ENCODE results near the gene EXD3. TPM values are rescaled to one million over a fixed set of nuclear protein-coding genes. Genes with fewer than 3 reads are reported as not detected.
A peak's percentile ranks its signal among the peaks of the same experiment; 100 is the strongest.

The EXD3 gene
- total and polyA plus RNA-seq, 9 of the 15 experiments (the other 6 are each of a cell fraction or from before 2014, with no cell fraction given), result 0.29 to 12.5 (median 3.9) TPM

DNA sequence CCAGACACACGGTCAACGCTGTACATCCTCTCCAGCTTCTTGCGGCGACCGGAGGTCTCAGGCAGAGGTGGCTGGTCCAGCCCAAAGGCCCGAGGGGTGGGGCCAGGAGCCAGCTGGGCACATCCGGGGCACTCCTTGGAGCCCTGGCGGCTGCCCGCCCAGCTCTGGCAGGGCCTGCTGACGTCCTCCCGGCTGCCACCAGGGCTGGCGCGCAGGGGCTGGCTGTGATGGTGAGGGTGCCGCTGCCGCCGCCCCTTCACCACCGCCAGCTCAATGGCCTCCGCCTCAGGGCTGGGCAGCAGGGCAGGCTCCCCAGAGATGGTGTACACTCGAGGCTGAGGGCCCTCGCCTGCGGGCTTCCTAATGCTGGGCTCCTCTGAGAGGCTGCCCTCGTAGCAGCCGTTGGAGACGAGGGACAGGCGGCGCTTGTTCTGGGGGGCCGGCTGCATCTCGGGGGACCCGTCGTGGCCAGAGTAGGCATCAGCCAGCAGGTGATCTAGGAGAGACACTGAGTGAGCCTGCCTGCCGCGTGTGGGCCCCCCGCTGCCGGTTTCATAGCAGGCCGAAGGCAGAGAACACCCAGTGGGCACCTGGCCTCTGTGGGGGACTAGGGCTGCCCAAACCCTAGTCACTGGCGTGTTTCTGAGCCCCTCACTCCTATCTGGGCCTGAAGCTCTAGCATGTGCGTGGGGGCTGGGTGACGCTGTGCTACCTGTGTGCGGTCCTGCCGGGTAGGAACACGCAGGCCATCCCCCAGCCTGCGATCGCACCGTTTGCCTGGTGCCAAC lies 34.6 kb upstream of the EXD3 start:
- POLR2A ChIA-PET, result interaction anchor here (0.6 to 1.2 kb wide), 3 partner anchors 10 to 162 kb away, joined by 3 to 4 read pairs (median 3); no protein-coding TSS in a partner anchor

DNA sequence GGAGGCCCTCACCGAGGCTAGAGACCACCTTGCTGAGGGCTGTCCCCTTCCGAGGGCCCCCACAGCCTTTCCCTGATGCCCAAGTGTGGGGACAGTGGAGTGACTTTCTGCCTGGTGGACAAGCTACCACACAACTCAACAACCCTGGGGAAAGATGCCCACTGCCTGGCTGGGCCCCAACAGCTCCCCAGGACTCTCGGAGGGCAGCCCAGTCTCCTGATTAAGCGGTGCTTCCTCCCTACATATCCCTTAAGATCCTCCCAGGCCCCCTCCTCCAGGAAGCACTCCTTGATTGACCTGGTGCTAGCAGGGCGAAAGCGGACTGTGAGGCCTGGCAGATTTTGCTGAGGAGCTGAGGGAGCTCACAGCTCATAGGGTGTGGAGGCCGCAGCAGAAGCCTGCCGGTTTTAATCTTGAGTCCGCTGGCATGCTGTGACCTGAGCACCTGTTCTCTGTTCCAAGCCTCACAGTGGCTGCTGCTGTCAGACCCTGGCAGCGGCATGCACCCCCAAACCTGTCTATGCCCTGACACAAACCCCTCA lies 34.0 kb upstream of the EXD3 start:
- peaks cover 12% of the 10 kb centered on the region for H3K79me2 ChIP-seq (ENCODE audit: control insufficient read depth, insufficient read depth, low read length)
- no peak overlapping the region for H3K27ac ChIP-seq (ENCODE audit: extremely low read depth, low read depth, low read length)
- intact Hi-C loops (cut with micrococcal nuclease), result no loop called here
- CTCF ChIA-PET (ENCODE audit: low intra/inter-chr PET ratio), result no interaction called here
- no peaks in the 10 kb centered on the region for H4K20me1 ChIP-seq (replicated peaks; ENCODE audit: control insufficient read depth, insufficient read depth, low read length)
- no peak for FAIRE-seq
- H3K4me1 ChIP-seq (replicated peaks in 1 of 2; ENCODE audit: control insufficient read depth in 2 of 2, insufficient read depth in 2 of 2, low read length in 2 of 2), result peaks cover 22 to 98% of the 10 kb centered on the region in 2 experiments
- no peaks in the 10 kb centered on the region for H3K9me1 ChIP-seq (ENCODE audit: control insufficient read depth, insufficient read depth, low read length)
- WGBS (ENCODE audit: insufficient coverage, low coverage, missing lambda C conversion rate), result 94% methylated on average over 7 of the region's 10 CpGs
- peak overlapping the region in 1 of 2 experiments; percentile 97; a peak in 2 of 4 replicates for H3K9ac ChIP-seq (ENCODE audit: insufficient read depth in 1 of 2, low read depth in 2 of 2, low read length in 2 of 2)
- in situ Hi-C loops (cut with MboI), result no loop called here
- no peak overlapping the region for H2AFZ ChIP-seq (ENCODE audit: low read depth, low read length)
- no peak overlapping the region for H3K4me2 ChIP-seq (ENCODE audit: insufficient read depth, low read length)
- ATAC-seq, result no peak
- no peak overlapping the region for H3K4me3 ChIP-seq
- POLR2A ChIA-PET, result interaction anchor here (1.0 to 1.2 kb wide), 2 partner anchors 9 to 25 kb away, joined by 3 read pairs; no protein-coding TSS in a partner anchor
- no peaks in the 10 kb centered on the region for H3K9me3 ChIP-seq (replicated peaks; ENCODE audit: control insufficient read depth, insufficient read depth, low read depth, low read length)
- H3K36me3 ChIP-seq (ENCODE audit: control insufficient read depth, insufficient read depth, low read length), result peaks cover 55% of the 10 kb centered on the region; the same call in 2 of the 3 replicates
- H3K27me3 ChIP-seq (ENCODE audit: control insufficient read depth in 2 of 2, insufficient read depth in 2 of 2, low read length in 2 of 2), result no peaks in the 10 kb centered on the region
- BruUV-seq (replicated peaks), result no TSS peak
- DNase-seq (ENCODE audit: extremely low read depth in 1 of 4, low spot score in 3 of 4), result no peak
- TF ChIP-seq MAX (CRISPR knock-in tag; IDR thresholded peaks at IDR 0.05), result no peak
- peak; percentile 65; the same call in 1 of the 2 replicates for TF ChIP-seq ZNF263 (CRISPR knock-in tag; IDR thresholded peaks at IDR 0.05; ENCODE audit: borderline replicate concordance)
- TF ChIP-seq ZFP36 (IDR thresholded peaks at IDR 0.05; ENCODE audit: low read depth, low read length, partially characterized antibody), result peak; percentile 99
- TF ChIP-seq RCOR1 (IDR thresholded peaks at IDR 0.05; ENCODE audit: borderline replicate concordance in 1 of 2, low read depth in 2 of 2, low read length in 2 of 2), result peak in 1 of 2 experiments; percentile 60; a peak in 2 of 4 replicates
- TF ChIP-seq PRMT5 (CRISPR knock-in tag; IDR thresholded peaks at IDR 0.05), result no peak
- 0 out of 2 replicates have a peak, but pooled peaks have one; percentile 28 for TF ChIP-seq SP1 (CRISPR knock-in tag; IDR thresholded peaks at IDR 0.05)
- 0 out of 2 replicates have a peak, but pooled peaks have one; percentile 49 for TF ChIP-seq CBX1 (IDR thresholded peaks at IDR 0.05; ENCODE audit: low read depth)
- TF ChIP-seq ZNF354B (CRISPR knock-in tag; IDR thresholded peaks at IDR 0.05), result no peak
- no peak for TF ChIP-seq ATF7 (IDR thresholded peaks at IDR 0.05)
- no peak for TF ChIP-seq GABPA (tag; conservative IDR thresholded peaks at IDR 0.05; ENCODE audit: low read depth)
- peak; percentile 88 for TF ChIP-seq BCOR (IDR thresholded peaks at IDR 0.05)
- 0 out of 2 replicates have a peak, but pooled peaks have one; percentile 68 for TF ChIP-seq SMARCA5 (IDR thresholded peaks at IDR 0.05)

More for the DNA sequence above, 34.6 kb upstream of the EXD3 start:
- peak overlapping the region; percentile 61; the same call in 1 of the 2 replicates for H3K4me2 ChIP-seq (ENCODE audit: insufficient read depth, low read length)
- intact Hi-C loops (cut with micrococcal nuclease) (no loop called here), in situ Hi-C loops (cut with MboI) (no loop called here)
- no peak for FAIRE-seq
- no peaks in the 10 kb centered on the region for H4K20me1 ChIP-seq (replicated peaks; ENCODE audit: control insufficient read depth, insufficient read depth, low read length)
- H3K9ac ChIP-seq (ENCODE audit: insufficient read depth in 1 of 2, low read depth in 2 of 2, low read length in 2 of 2), result peak overlapping the region in 1 of 2 experiments; percentile 97; a peak in 2 of 4 replicates
- no peaks in the 10 kb centered on the region for H3K27me3 ChIP-seq (ENCODE audit: control insufficient read depth in 2 of 2, insufficient read depth in 2 of 2, low read length in 2 of 2)
- TF ChIP-seq RBM14 (IDR thresholded peaks at IDR 0.05; ENCODE audit: borderline replicate concordance, insufficient read depth, low read depth, low read length), result 0 out of 2 replicates have a peak, but pooled peaks have one; percentile 54
- TF ChIP-seq ZFX (CRISPR knock-in tag; IDR thresholded peaks at IDR 0.05), result no peak
- peak; percentile 77; the same call in 1 of the 2 replicates for TF ChIP-seq HNRNPL (IDR thresholded peaks at IDR 0.05; ENCODE audit: low read depth, low read length)
- TF ChIP-seq SP1 (CRISPR knock-in tag; IDR thresholded peaks at IDR 0.05), result 0 out of 2 replicates have a peak, but pooled peaks have one; percentile 25
- TF ChIP-seq MYBL2 (IDR thresholded peaks at IDR 0.05; ENCODE audit: low read depth), result no peak
- no peak for TF ChIP-seq MYBL2 (CRISPR knock-in tag; IDR thresholded peaks at IDR 0.05; ENCODE audit: borderline replicate concordance)
- H3K9me1 ChIP-seq (ENCODE audit: control insufficient read depth, insufficient read depth, low read length), result no peaks in the 10 kb centered on the region
- peak overlapping the region; percentile 59; the same call in 1 of the 2 replicates for H3K4me3 ChIP-seq
- 93% methylated on average over 41 of the region's 44 CpGs for WGBS (ENCODE audit: insufficient coverage, low coverage, missing lambda C conversion rate)
- H3K9me3 ChIP-seq (replicated peaks; ENCODE audit: control insufficient read depth, insufficient read depth, low read depth, low read length), result no peaks in the 10 kb centered on the region
- CTCF ChIA-PET (ENCODE audit: low intra/inter-chr PET ratio), result no interaction called here
- no peak overlapping the region for H3K27ac ChIP-seq (ENCODE audit: extremely low read depth, low read depth, low read length)
- BruUV-seq (replicated peaks), result TSS peak; percentile 45
- peaks cover 24 to 98% of the 10 kb centered on the region in 2 experiments for H3K4me1 ChIP-seq (replicated peaks in 1 of 2; ENCODE audit: control insufficient read depth in 2 of 2, insufficient read depth in 2 of 2, low read length in 2 of 2)
- no peak for ATAC-seq
- peaks cover 12% of the 10 kb centered on the region for H3K79me2 ChIP-seq (ENCODE audit: control insufficient read depth, insufficient read depth, low read length)
- H3K36me3 ChIP-seq (ENCODE audit: control insufficient read depth, insufficient read depth, low read length), result peaks cover 50% of the 10 kb centered on the region; the same call in 2 of the 3 replicates
- DNase-seq (ENCODE audit: extremely low read depth in 1 of 4, low spot score in 3 of 4), result no peak
- H2AFZ ChIP-seq (ENCODE audit: low read depth, low read length), result no peak overlapping the region
